ENCODE measurements around the gene FAM170B.

The FAM170B gene

DNA sequence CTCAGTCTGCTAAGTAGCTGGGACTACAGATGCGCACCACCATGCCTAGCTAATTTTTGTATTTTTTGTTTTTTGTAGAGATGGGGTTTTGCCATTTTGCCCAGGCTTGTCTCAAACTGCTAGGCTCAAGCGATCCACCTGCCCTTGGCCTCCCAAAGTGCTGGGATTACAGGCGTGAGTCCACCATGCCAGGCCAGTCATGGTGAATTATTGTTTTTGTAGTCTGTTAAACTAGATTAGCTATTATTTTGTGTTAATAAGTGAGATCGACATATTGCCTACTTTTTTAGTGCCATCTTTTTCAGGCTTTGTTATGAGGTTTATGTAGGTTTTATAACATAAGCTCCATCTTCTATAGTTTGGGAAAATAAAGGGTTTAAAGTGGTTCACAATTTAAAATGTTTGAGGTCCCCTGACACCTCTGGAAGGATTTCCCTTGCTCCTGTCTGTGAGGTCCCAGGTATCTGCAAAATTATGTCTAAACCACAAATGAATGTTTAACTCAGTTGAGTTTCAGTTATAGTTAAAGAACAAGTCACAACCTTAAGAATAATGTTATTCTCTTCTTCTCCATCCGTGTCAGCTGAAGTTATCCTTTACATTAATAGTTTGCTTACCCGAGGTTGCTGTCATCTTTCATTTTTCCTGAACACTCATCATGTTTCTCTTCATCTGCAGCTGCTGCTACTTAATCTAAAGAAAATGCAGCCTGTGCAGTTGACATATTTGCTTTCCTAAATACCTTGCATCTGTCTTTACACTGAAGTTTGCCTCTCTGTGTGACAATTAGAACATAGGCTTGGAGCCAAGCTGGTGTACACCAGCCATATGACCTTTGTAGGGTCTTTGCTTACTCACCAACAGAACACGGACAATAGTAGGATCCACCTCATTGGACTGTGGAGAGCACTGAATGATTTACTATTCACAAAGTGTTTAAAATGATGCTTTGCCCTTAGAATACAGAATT, 9.6 kb downstream of the FAM170B start:
- DNase-seq (ENCODE audit: low spot score), result no peak

DNA sequence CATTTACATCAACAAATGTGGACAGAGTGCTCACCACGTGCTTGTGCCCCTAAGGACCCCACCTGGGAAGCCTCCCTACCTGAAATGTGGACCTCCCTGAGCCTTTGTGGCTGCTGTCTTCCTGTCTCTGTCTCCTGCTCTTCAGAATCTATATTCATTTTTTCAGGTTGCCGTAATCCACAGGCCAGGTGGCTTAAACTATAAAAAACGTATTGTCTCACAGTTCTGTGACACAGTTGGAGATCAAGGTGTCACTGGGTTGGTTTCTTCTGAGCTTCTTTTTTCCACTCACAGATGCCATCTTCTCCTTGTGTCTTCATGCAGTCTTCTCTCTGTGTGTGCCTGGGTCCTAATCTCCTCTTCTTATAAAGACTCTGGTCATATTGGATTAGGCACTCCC, 12.9 kb downstream of the FAM170B start:
- DNase-seq (ENCODE audit: low spot score), result no peak

DNA sequence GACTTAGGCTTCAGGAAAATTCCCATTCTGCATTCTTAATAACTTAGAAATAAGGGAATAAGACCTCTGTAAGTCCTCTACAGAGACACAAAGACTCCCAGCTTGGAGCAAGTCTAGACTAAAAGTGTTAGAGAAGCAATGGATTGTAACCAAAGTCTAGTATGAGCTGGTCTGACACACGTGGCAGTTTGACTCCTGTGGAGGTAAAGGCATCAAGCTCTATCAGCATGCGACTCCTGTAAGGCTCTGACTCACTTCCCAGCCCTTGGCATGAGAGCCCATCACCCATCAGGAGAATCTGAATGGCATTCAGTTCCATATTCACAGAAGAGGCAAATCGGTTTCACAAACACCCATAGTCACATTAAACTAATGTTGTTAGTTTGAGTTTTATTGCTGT, 14.1 kb downstream of the FAM170B start:
- peak; percentile 11 for DNase-seq (ENCODE audit: low spot score)

DNA sequence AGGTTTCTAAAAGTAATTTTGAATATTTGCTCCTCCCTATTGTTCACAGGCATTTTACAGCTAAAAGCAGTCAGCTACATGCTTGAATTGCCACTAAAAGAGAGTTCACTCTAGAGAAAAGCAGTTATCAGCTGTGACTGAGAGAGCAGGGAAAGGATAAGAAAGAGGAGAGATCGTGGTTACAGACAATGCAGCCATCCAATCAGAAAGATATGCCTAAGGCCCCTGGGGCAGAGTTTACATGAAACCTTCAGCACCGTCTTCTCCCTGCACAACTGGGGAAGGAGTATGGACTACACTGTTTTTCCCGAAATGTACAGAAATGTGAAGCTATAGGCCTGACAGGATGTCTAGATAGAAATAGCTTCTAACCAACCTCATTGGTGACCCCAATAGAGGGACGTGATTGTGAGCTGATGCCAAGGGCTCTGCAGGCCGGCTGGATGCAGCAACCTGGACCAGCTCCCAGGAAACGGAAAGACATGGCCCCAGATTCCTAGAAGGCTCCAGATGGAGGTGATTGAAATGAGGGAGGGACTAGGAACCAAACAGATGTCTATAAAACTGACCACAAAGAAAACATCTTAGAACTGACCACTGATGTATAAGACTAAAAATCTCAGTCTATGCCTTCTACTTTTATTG, 15.3 kb downstream of the FAM170B start:
- no peak for DNase-seq (ENCODE audit: low spot score)

DNA sequence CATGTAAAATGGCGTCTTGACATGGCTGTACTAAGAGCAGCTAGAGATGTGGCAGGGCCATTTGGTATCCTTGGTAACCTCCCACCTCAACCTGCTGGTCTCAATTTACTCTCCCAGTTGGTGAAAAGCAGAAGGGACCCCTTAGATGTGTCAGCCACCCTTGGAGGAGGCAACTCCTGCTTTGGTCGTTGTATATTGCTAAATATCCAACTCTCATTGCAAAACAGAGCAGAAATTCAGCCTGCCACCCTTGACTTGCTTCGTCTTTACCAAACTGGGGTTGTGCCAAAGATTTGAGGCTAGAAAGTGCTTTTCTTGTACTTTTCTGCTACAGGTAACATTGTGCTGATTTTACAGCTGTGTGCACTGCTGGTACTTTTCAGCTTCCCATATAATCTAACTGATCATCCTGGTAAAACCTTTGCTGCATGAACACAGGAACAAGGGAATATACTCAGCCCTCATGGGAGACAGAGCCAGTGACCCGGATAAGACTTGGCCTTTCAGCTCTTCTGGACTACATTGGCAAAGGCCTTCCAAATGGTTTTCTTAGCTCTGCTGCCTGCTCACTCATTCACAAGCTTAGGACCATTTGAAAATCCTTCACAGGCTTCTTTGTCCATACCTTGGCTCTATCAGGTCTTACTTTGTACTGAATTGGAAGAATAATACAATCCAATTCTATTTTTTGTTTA, 16.3 kb downstream of the FAM170B start:
- no peak for DNase-seq (ENCODE audit: low spot score)

DNA sequence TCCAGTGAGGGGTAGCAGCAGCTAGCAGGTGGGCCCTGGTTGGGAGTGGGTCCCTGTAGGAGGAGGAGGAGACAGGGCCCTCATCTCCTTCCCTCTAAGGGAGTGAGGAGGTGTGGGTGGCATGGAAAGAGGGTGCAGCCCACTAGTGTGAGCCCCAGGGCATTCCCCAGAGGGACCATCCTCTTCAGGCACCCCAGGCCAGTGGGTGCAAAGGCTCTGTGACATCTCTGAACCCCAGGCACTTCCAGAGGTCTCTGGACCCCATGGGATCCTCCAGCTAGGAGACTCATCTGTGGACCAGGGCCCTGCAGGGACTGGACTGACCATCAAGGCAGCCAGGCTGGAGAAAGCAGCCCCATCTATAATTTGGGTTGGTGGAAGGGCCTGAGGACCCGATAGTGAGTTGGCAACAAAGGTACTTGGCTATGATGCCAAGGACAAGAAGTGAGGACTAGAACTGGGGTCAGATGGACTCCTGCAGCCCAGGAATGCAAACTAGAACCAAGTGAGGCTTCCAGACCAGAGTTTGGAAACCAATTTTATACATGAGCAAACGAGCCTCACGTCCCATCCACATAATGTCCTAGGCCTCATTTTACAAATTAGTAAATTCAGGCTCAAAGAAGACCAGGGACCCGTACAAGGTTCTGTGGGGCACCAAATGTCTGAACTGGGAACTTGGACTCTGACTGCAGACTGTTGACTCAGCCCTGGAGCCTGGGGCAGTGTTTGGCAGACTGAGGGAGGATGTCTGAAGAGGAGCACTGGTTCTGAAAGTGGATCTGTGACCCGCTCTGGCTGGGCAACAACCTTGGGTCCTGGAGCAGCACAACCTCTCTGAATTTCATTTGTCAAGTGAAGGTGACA, 17.1 kb downstream of the FAM170B start:
- no peak for DNase-seq (ENCODE audit: low spot score)

DNA sequence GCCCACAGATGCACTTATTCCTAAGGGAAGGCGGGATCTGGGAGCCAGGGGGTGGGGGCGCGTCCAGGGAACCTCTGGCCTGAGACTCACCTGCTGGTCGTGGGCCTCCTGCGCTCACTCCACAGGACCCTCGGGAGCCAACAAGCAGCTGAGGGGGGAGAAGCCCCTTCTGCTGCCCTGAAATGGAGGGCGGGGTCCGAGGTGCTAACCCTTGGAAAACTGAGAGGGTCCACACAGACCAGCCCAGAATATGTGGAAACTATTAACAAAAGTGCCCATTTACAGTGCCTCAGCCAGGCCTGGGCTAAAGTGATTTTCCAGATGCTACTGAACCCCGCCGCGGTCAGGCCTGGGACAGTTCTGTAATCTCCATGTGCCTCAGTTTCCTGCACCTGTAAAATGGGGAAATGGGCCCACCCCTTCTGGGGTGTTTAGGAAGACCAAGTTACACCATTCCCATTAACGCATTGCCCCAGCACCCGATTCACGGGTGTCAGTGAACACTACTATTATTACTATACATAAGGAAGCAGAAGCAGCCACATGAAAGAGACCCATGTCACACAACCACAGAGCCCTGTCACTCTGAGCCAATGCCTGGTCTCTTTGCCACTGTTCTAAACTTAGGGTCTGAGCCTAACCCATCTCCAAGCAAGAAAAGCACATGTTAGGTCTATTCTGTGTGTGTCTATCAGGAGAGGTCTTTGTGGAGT, 17.9 kb downstream of the FAM170B start:
- DNase-seq (ENCODE audit: low spot score), result no peak

DNA sequence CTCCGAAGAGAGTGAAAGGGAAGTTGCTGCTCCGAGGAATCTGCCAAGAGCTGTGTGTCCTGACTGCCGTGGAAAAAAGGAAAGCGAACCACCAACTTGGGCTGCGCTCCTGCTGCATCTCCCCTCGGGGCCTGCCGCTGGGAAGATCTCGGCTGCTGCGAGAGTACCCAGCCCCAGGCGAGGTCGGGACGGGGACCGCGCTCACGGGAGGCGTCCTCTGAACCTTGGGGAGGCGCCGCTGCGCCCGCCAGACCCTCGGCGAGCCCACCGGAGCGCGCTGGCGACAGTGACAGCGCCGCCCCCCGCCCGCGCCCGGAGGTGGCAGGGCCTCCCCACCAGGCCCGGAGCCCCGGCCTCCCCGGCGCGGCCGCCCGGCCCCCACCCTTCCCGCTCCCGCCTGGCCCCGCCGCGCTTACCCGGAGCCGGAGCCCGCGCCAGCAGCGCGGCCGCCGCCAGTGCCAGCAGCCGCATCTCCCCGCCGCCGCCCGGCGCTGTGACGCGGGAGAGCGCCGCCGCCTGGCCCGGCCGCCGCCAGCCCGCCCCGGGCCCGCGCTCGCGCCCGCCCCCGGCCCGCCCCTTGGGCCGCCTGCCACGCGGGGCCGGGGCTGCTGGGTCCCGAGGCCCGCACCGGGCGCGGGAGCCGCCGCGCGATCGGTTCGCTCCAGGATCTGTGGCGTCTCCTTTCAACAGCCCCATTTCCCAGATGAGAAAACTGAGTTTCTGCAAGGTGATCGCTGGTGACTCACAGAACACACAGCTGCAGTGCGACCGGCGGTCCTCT, 18.6 kb downstream of the FAM170B start, which contains the start of gene VSTM4:
Gene VSTM4, minus strand, starts transcription at position 508 of the 781 bp plus-strand sequence. Its CDS starts 37 bp downstream, at position 471.
- peak; percentile 10 for DNase-seq (ENCODE audit: low spot score)

DNA sequence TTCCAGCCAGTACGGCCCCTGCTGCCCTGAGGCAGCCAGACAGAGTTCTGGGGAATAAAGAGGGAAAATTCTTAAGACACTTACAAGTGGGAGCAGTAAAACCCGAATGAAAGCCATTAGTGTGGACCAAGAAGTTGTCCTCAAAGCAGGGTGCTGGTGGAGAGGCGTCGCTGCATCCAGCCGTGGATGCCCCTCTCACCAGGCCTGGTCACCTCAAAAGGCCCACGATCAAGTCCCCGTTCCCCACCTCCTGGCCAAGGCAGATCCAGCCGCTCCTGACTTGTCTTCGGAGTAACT, 19.2 kb downstream of the FAM170B start:
- no peak for DNase-seq (ENCODE audit: low spot score)

DNA sequence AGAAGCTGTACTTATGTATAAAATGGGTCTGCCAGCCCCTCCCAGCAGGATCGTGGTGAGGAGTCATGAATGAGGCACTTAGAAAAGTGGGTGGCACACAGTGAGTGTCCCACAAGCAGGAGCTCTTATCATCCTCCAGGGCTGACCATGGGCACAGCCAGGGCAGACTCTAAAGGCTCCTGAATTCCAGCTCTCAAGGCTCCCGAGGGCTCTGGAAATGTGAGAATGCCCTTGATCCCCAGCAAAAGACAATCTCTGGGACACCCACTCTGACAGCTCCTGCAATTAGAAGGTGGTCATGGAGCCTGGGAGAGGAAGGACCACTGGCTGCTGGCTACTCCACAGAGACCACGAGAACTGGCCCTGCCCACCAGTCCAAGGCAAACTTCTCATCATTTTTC, 20.1 kb downstream of the FAM170B start:
- no peak for DNase-seq (ENCODE audit: low spot score)

DNA sequence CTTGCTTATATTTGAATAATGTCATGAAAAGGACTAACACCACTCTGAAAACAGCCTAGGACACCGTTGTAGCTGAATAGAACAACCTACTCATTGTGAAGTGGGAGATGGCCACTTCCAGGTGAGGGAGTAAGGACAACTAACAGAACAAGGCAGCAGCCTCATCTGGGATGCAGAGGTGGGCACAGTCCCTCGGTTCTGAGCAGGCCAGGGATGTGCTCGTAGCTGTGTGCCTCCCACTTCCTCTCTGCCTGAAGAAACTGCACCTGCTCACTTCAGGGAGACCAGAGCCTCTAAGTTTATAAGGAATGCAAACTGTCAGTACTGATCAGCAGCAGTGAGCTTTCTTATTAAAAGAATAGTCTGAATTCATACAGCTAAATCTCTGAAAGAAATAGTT, 21.0 kb downstream of the FAM170B start:
- DNase-seq (ENCODE audit: low spot score), result no peak

DNA sequence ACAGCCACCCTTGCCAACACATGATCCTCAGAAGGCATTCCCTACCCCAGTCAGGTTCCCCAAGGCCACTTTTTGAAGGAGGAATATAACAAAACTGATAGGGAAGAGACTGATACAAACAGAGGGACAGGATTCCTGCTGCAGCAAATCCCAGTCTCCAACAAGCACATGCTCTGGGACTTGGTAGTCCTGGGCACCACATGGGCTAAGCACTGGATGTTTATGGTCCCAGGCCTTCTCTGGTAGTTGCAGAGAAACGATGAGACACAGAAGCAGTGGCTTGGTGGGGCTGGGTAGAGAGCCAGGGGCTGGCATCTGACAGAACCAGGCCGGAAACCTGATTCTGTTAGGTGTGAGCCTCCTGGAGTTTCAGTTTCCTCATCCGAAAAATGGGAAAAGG, 21.7 kb downstream of the FAM170B start:
- DNase-seq (ENCODE audit: low spot score), result no peak

DNA sequence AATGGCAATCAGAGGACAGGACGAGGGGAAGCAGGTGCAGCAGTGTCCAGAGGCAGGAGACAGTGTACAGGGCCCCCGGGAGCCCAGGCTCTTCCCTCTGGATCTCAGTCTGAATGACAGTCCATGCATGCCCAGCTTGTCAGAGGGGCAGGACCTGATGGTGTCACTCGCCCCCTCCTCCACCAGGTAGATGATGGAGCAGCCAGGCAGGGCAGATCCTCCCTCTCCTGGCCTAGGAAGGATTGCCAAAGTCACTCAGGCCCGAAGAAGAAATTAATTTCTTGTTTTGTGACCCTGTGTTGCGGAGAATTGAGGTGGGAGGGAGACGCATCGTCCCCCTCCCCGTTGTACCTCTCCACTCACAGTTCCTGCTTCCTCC, 22.5 kb downstream of the FAM170B start:
- no peak for DNase-seq (ENCODE audit: low spot score)

DNA sequence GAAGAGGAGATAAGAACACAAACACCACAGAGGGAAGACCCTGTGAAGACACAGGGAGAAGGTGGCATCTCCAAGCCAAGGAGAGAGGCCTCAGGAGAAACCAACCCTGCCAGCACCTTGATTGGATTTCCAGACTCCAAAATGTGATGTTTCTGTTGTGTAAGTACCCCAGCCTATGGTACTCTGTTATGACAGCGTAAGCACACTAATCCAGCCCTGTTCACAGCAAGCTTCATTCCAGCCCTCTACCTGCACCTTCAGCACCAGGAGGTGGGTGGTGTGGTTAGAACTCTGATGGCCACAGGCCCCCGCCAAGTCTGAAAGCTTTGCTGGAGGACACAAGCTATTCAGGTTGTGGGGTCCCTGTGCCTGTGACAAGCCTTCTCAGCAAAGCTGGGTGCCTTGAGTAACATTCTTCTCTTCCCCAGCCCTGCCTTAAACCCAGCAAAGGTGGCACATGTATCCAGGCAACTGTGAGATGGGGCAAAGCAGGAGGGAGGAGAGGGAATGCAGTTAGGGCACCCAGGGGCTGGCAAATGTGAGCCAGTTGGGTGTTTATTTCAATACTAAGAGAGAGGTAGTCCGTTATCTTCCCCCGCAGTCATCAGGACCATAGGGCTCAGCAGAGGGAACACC, 23.0 kb downstream of the FAM170B start:
- DNase-seq (ENCODE audit: low spot score), result no peak

DNA sequence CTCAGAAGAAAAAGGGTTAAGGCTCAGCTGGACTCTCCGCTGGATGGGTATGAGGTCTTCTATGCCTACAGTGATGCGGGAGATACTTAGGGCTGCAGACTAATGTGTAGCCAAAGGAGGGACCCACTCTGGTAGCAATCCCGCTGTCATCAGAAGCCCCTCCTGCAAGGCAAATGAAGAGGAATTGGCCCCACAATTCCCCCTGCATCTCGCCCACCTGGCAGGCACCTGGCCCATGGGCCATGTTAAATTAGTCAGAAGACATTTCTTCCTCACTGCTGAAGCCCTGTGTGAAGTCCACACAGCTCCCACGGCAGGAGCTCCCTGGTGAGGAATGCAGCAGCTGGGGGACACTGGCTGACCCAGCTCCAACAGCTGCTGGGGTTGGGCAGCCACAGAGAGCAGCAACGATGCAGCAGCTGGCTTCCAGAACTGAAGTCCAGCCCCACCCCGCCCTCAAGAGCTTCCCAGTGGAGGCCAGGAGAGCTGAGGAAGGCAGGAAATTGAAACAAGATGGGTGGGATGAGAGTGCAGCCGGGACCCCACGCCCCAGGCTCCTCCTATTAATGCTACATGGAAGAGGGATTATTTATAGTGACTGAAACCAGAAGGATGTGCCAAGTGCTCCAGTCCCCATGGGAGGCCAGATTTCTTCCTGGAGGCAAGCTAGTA, 24.0 kb downstream of the FAM170B start:
- no peak for DNase-seq (ENCODE audit: low spot score)

DNA sequence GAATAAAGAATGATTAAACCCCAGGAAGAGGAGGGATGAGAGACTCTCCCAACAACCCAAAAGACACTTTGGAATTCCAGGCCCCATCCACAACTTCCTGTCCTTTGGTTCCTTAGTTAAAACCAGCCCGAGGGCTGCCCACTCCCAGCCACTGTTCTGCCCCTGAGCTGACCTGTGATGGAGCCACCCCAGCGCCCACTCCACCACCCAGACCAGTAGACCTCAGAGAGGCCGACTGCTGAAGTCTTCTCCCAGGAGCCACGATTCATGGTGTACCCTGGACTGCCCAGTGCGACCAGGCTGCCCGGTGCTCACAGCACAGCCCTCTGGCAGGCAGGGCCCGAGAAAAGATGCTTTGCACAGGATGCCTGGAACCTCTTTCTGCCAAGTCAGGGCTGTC, 25.2 kb downstream of the FAM170B start:
- no peak for DNase-seq (ENCODE audit: low spot score)

DNA sequence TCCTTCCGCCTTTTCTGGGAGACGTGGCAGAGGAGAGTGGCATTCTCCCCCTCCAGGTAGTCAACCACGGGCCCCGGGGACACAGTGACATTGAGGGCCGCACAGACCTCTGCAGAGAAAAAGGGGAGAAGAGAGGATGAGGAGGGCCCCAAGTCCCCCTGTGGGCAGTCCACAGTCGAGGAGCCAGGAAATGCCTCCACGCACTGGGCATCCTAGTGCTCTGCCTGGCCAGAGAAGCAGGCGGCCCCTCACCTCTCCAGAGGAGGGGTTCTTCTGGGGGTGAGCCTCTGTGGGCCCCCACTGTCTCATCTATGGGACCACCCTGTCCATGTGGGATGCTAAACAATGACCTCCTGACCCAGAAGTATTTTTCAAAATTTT, 25.9 kb downstream of the FAM170B start:
- DNase-seq (ENCODE audit: low spot score), result no peak

DNA sequence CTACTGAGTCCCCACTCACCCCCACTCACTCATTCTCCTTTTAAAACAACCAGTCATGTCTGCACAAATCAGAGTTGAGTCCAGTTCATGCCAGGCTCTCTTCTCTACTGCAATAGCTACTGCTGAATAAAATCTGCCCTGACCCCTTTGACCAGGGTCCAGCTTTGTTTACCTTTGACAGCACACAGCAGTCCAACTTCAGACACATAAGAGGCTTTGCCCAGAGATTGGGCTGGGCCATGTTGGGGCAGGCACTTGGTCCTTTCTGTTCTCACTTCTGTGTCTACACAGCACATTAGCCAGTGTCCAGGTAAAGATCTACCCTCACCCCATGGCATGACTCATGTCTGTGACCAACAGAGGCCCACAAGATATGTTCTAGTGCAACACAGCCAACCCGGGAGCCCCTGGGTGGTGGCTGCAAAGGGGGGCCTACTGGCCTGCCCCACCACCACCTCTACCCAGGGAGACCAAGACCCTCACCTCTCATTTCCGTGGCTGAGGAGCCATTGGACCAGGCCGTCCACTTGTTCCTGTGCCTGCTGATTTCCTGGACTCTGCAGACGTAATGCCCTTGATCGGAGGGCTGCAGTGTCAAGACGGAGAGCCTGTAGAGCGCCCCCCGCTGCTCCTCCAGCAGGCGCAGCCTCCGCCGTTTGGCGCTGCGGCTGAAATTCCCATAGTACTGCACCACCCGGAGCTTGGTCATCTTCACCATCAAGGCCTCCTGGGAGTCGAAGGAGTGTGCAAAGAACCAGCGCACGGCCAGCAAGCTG, 26.5 kb downstream of the FAM170B start:
- DNase-seq (ENCODE audit: low spot score), result no peak

DNA sequence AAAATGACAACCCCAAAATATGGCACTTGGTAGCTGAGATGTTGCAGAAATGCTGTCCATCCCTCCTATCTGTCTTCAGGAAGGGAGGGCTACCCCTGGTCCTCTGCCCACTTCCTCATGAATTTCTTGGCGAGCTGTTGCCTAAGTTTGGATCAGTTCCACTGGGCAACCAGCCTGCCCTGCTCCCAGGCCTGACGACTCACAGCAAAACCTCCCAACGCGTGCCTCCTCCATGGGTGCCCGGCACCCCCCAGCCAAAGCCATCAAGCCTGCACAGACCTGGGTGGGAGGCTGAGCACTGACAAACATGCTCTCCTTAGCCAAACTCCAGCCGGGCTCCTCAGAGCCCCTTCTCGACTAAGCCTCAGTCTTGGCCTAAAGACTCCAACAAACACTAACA, 27.4 kb downstream of the FAM170B start:
- no peak for DNase-seq (ENCODE audit: low spot score)

Data from kidney capillary endothelial cell (primary cell).